Neuronal stem cell (in vitro differentiated cells): ENCODE measurements around the gene COMMD1.
"Not testable (repeated sequence)": the region's sequence is repeated elsewhere in the genome, so short reads cannot be mapped to it uniquely, and the experiment has no call there.

ENCODE experiments used
- DNase-seq: peaks from one replicate; pipeline ENCODE4 v3.0.0-alpha.2; 2013; ENCODE audit warnings: low spot score
- H2AFZ ChIP-seq: one replicate; pipeline ENCODE4 v1.6.1; 2013; ENCODE audit warnings: mild to moderate bottlenecking, low read length, inconsistent platforms
- H2AK5ac ChIP-seq: 2 replicates; pipeline ENCODE4 v1.6.1; 2013; ENCODE audit warnings: low read depth, mild to moderate bottlenecking, inconsistent platforms, low read length, moderate library complexity, mixed read lengths
- H2BK120ac ChIP-seq: 2 replicates; pipeline ENCODE4 v1.6.1; 2013; ENCODE audit warnings: low read depth, mild to moderate bottlenecking, inconsistent platforms, low read length, moderate library complexity, mixed read lengths
- H2BK12ac ChIP-seq: one replicate; pipeline ENCODE4 v1.6.1; 2013; ENCODE audit warnings: low read length, inconsistent platforms
- H2BK15ac ChIP-seq: 2 replicates; pipeline ENCODE4 v1.6.1; 2013; ENCODE audit warnings: mild to moderate bottlenecking, low read length, inconsistent platforms, mixed read lengths
- H2BK5ac ChIP-seq: one replicate; pipeline ENCODE4 v1.6.1; 2013; ENCODE audit warnings: inconsistent platforms, mild to moderate bottlenecking, low read length, moderate library complexity
- H3K14ac ChIP-seq: one replicate; pipeline ENCODE4 v1.6.1; 2013; ENCODE audit warnings: low read length, inconsistent platforms
- H3K18ac ChIP-seq: 2 replicates; pipeline ENCODE4 v1.6.1; 2013; ENCODE audit warnings: low read length, inconsistent platforms
- H3K23ac ChIP-seq: 2 replicates; pipeline ENCODE4 v1.6.1; 2013; ENCODE audit warnings: low read depth, mild to moderate bottlenecking, mixed read lengths, low read length, inconsistent platforms; ENCODE audit not compliant: poor library complexity
- H3K27ac ChIP-seq: replicated peaks from 3 replicates; pipeline ENCODE4 v1.5.1; 2013; ENCODE audit warnings: low read length, inconsistent platforms
- H3K27me3 ChIP-seq, 3 experiments: 2 replicates each; pipeline ENCODE4 v1.6.1; 2013; ENCODE audit warnings: low read length in 3 of 3, mild to moderate bottlenecking in 2 of 3, inconsistent platforms in 1 of 3, low read depth in 1 of 3, mixed read lengths in 1 of 3, moderate library complexity in 1 of 3; ENCODE audit not compliant: control insufficient read depth in 3 of 3, insufficient read depth in 3 of 3
- H3K36me3 ChIP-seq, 2 donors: replicated peaks in 1 of 2; 2 replicates each; pipeline ENCODE4 v1.6.1; 2013; ENCODE audit warnings: low read length in 2 of 2; ENCODE audit not compliant: control insufficient read depth in 2 of 2, insufficient read depth in 2 of 2
- H3K4ac ChIP-seq: 2 replicates; pipeline ENCODE4 v1.6.1; 2013; ENCODE audit warnings: inconsistent platforms, mild to moderate bottlenecking, low read length, moderate library complexity
- H3K4me1 ChIP-seq, 2 donors: 1 replicate in 1 of 2; 2 replicates in 1 of 2; pipeline ENCODE4 v1.6.1; 2013; ENCODE audit warnings: low read length in 2 of 2, low read depth in 1 of 2; ENCODE audit not compliant: control insufficient read depth in 2 of 2, insufficient read depth in 1 of 2
- H3K4me2 ChIP-seq: one replicate; pipeline ENCODE4 v1.6.1; 2013; ENCODE audit warnings: mild to moderate bottlenecking, low read length, inconsistent platforms; ENCODE audit not compliant: insufficient read depth, poor library complexity, severe bottlenecking
- H3K4me3 ChIP-seq, 2 donors: 2 replicates each; pipeline ENCODE4 v1.5.1; 2013; ENCODE audit warnings: low read length in 2 of 2, mild to moderate bottlenecking in 2 of 2, inconsistent platforms in 1 of 2, moderate library complexity in 1 of 2
- H3K79me1 ChIP-seq: one replicate; pipeline ENCODE4 v1.6.1; 2013; ENCODE audit warnings: low read depth, mild to moderate bottlenecking, inconsistent platforms, low read length, moderate library complexity
- H3K9ac ChIP-seq: one replicate; pipeline ENCODE4 v1.6.1; 2013; ENCODE audit warnings: mild to moderate bottlenecking, low read depth, low read length, inconsistent platforms; ENCODE audit not compliant: poor library complexity
- H3K9me3 ChIP-seq, 2 donors: replicated peaks in 1 of 2; 2 replicates each; pipeline versions ENCODE3 to v1.6.1; 2013; ENCODE audit warnings: low read length in 2 of 2, mild to moderate bottlenecking in 2 of 2, inconsistent platforms in 1 of 2, low read depth in 1 of 2, mixed read lengths in 1 of 2, moderate library complexity in 1 of 2; ENCODE audit not compliant: control insufficient read depth in 2 of 2, insufficient read depth in 1 of 2
- H4K8ac ChIP-seq: one replicate; pipeline ENCODE4 v1.6.1; 2013; ENCODE audit warnings: low read depth, mild to moderate bottlenecking, inconsistent platforms, low read length, moderate library complexity
- H4K91ac ChIP-seq: one replicate; pipeline ENCODE4 v1.6.1; 2013; ENCODE audit warnings: low read length, low read depth, mild to moderate bottlenecking, inconsistent platforms; ENCODE audit not compliant: poor library complexity
- WGBS, 2 donors: extraction: QIAGEN DNeasy Blood & Tissue Kit; methylation state at CpG; one replicate each; pipeline ENCODE4 v1.1.7; 2013; ENCODE audit warnings: missing lambda C conversion rate in 2 of 2, mixed read lengths in 1 of 2; ENCODE audit not compliant: insufficient read length in 2 of 2, insufficient replicate concordance in 1 of 2; ENCODE audit errors: extremely low coverage in 2 of 2; 5-methylcytosine and 5-hydroxymethylcytosine counted together

Gene COMMD1

GRCh38 chr2:61910603-61911002, 5.1 kb downstream of the COMMD1 start:
- H3K4ac ChIP-seq = no peak overlapping the region
- H3K27me3 ChIP-seq = no peaks in the 10 kb centered on the region
- H3K23ac ChIP-seq = no peak overlapping the region
- H2AFZ ChIP-seq = no peak overlapping the region
- H3K79me1 ChIP-seq = no peaks in the 10 kb centered on the region
- H3K27ac ChIP-seq = no peak overlapping the region
- no peak overlapping the region for H2BK15ac ChIP-seq
- no peaks in the 10 kb centered on the region for H3K36me3 ChIP-seq
- no peak overlapping the region for H3K9ac ChIP-seq
- DNase-seq = no peak
- H2BK120ac ChIP-seq = no peak overlapping the region
- H4K91ac ChIP-seq = no peak overlapping the region
- WGBS, 2 donors = no CpG with 5 or more reads among the region's 9 CpGs
- no peak overlapping the region for H3K14ac ChIP-seq
- no peaks in the 10 kb centered on the region for H3K4me1 ChIP-seq
- H2BK5ac ChIP-seq = no peak overlapping the region
- no peak overlapping the region for H3K4me3 ChIP-seq
- H2AK5ac ChIP-seq = no peak overlapping the region
- no peak overlapping the region for H4K8ac ChIP-seq
- H3K18ac ChIP-seq = no peak overlapping the region
- no peaks in the 10 kb centered on the region for H3K9me3 ChIP-seq
- H3K4me2 ChIP-seq = no peak overlapping the region
- H2BK12ac ChIP-seq = no peak overlapping the region

GRCh38 chr2:61911510-61911909, 6.0 kb downstream of the COMMD1 start:
- no peak overlapping the region for H2AK5ac ChIP-seq
- no peak overlapping the region for H2BK120ac ChIP-seq
- no peak overlapping the region for H3K9ac ChIP-seq
- no peaks in the 10 kb centered on the region for H3K27me3 ChIP-seq
- H3K14ac ChIP-seq = no peak overlapping the region
- no peaks in the 10 kb centered on the region for H3K36me3 ChIP-seq
- no peak overlapping the region for H4K91ac ChIP-seq
- no peaks in the 10 kb centered on the region for H3K79me1 ChIP-seq
- no peak overlapping the region for H4K8ac ChIP-seq
- no peak overlapping the region for H3K4me3 ChIP-seq
- H2BK15ac ChIP-seq = no peak overlapping the region
- H2BK12ac ChIP-seq = no peak overlapping the region
- H2BK5ac ChIP-seq = no peak overlapping the region
- no peak overlapping the region for H3K23ac ChIP-seq
- H2AFZ ChIP-seq = no peak overlapping the region
- no peak overlapping the region for H3K4ac ChIP-seq
- H3K4me2 ChIP-seq = no peak overlapping the region
- no CpG with 5 or more reads among the region's 4 CpGs for WGBS, 2 donors
- no peaks in the 10 kb centered on the region for H3K9me3 ChIP-seq
- no peak overlapping the region for H3K18ac ChIP-seq
- no peaks in the 10 kb centered on the region for H3K4me1 ChIP-seq
- no peak overlapping the region for H3K27ac ChIP-seq
- DNase-seq = no peak

- not testable (repeated sequence) for H2AFZ ChIP-seq, H2AK5ac ChIP-seq, H2BK15ac ChIP-seq, H2BK120ac ChIP-seq, H3K14ac ChIP-seq, H3K4me2 ChIP-seq, H3K9me3 ChIP-seq, DNase-seq, H3K23ac ChIP-seq, H3K4ac ChIP-seq, H3K27ac ChIP-seq, H4K91ac ChIP-seq, H3K79me1 ChIP-seq, H3K36me3 ChIP-seq, H3K18ac ChIP-seq, H2BK12ac ChIP-seq, H3K4me1 ChIP-seq, H2BK5ac ChIP-seq, H3K4me3 ChIP-seq, H3K27me3 ChIP-seq, H4K8ac ChIP-seq
- H3K9ac ChIP-seq = peak overlapping the region; percentile 60
- WGBS, 2 donors = no CpG with 5 or more reads among the region's 4 CpGs
These were observed 9.3 kb downstream of the COMMD1 start for GRCh38 chr2:61914794-61915193.

GRCh38 chr2:61920548-61920947, 15.1 kb downstream of the COMMD1 start:
- H3K4me2 ChIP-seq = no peak overlapping the region
- no peak overlapping the region for H2AK5ac ChIP-seq
- H3K79me1 ChIP-seq = no peaks in the 10 kb centered on the region
- no peak overlapping the region for H4K8ac ChIP-seq
- no peak overlapping the region for H3K4me3 ChIP-seq
- no peak overlapping the region for H3K27ac ChIP-seq
- no peak overlapping the region for H2AFZ ChIP-seq
- H3K9me3 ChIP-seq = no peaks in the 10 kb centered on the region
- H2BK120ac ChIP-seq = no peak overlapping the region
- no peaks in the 10 kb centered on the region for H3K4me1 ChIP-seq
- no peak overlapping the region for H2BK15ac ChIP-seq
- no peak overlapping the region for H3K4ac ChIP-seq
- DNase-seq = no peak
- no peak overlapping the region for H2BK12ac ChIP-seq
- H4K91ac ChIP-seq = no peak overlapping the region
- H3K27me3 ChIP-seq = no peaks in the 10 kb centered on the region
- H2BK5ac ChIP-seq = no peak overlapping the region
- H3K23ac ChIP-seq = no peak overlapping the region
- no peaks in the 10 kb centered on the region for H3K36me3 ChIP-seq
- no CpG with 5 or more reads among the region's 1 CpG for WGBS, 2 donors
- no peak overlapping the region for H3K9ac ChIP-seq
- H3K18ac ChIP-seq = no peak overlapping the region
- H3K14ac ChIP-seq = no peak overlapping the region
